Measurements from ENCODE around the gene SIL1.
"Not testable (repeated sequence)": the region's sequence is repeated elsewhere in the genome, so short reads cannot be mapped to it uniquely, and the experiment has no call there.

SIL1 gene

DNA sequence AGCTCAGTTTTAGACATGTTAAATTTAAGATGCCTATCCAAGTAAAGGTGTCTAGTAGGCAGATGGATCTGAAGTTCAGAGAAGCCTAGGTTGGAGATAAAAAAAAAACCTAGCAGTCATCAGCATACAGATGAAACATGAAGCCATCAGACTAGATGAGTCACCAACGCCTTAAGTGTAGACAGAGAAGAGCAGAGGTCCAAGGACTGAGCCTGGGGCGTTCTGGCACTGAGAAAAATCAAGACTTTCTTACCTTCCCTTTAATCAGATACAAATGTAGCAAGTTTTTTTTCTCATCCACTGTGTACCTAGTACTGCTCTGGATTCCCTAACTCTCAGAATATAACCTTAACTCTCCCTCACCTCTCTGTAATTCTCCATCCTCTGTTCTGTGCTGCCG, 97.3 kb downstream of the SIL1 start:
- no peak for DNase-seq

DNA sequence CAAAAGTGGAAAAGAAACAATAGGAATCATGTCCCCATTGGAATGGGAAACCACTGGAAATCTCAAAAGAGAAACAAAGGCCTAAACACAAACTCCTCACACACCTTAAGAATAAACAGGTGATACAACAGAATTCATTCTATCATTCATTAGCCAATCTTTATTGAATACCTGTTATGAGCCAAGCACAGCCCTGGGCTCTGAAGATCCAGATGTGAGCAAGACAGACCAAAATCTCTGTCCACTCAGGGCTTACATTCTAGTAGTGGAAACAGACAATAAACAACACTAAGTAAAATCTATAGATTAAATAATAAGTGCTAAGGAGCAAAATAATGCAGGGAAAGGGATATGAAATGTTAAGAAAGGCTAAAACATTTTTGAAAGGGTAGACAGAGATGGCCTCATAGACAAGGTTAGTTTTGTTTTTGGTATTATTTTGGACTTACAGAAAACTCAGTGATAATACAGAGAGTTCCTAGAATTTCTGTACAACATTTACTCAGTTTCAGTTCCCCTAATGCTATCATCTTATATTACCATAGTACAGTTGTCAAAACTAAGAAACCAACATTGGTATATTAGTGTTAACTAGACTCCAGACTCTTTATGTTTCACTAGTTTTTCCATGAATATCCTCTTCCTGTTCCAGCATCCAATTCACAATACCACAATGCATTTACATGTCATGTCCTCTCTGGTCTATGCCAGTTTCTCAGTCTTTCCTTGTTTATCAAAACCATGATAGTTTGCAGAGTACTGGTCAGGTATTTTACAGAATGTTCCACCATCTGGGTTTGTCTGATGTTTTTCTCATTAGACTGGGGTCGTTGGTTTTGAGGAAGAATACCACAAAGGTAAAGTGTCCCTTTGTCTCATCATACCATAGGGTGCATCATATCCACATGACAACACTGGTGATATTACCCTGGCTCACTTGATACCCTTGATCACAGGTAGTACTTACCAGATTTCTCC, 103.7 kb downstream of the SIL1 start:
- no peak for DNase-seq

DNA sequence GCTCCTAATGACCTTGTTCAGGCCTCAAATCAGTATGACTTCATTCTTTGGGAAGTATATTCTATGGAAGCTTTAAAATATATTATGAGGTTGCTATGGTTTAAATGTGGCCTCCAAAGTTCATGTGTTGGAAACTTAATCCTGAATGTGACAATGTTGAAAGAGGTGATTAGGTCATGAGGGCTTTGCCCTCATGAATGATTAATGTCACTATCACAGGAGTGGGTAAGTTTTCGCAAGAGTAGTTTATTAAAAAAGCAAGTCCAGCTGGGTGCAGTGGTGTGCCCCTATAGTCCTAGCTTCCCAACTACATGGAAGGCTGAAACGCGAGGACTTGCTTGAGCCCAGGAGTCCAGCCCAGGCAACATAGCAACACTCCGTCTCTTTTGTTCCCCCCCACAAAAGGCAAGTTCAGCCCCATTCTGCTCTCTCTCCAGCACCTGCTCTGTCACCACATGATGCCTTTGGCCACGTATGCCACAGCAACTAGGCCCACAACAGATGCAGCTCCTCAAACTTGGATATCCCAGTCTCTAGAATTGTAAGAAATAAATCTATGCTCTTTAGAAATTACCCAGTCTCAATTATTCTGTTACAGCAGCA, 105.3 kb downstream of the SIL1 start:
- no peak for DNase-seq

DNA sequence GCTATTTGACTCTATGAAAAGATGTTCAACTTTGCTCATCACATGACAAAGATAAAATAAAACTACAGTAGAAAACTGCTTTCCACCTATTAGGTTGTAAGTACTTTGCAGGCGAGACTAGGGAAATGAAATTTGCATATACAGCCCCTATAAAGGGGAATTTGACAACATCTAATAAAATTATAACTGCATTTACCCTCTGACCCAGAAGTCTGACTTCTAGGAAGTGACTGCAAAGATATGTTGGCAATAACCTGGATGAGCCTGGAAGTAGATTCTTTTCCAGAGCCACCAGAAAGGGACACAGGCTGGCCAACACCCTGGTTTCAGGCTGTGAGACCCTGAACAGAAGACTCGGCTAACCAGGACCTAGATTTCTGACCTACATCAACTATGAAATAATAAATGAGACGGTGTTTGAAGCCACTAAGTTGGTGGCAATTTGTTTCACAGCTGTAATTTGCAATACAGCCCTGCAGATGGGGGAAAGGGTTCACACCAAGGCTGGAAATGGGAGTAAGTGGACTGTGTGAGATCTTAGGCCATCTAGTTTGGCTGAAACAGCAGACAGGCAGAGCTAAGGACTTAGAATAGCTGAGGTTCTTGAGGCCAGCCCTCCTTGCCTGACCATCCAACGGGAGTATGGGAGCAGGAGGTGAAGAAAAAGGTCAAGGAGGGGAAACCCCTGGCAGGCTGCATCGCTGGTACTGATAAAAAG, 106.6 kb downstream of the SIL1 start:
- DNase-seq = no peak

DNA sequence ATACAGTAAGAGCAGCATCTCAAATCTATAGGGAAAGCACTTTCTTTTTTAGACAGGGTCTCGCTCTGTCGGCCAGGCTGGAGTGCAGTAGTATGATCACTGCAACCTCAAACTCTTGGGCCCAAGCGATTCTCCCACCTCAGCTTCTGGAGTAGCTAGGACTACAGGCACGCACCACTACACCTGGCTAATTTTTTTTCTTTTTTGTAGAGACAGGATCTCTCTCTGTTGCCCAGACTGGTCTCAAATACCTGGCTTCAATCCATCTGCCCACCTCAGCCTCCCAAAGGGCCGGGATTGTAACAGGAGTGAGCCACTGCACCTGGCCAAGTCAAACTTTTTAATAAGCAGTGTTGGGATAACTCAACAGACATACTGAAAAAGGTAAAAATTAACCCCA, 107.6 kb downstream of the SIL1 start:
- DNase-seq = no peak

DNA sequence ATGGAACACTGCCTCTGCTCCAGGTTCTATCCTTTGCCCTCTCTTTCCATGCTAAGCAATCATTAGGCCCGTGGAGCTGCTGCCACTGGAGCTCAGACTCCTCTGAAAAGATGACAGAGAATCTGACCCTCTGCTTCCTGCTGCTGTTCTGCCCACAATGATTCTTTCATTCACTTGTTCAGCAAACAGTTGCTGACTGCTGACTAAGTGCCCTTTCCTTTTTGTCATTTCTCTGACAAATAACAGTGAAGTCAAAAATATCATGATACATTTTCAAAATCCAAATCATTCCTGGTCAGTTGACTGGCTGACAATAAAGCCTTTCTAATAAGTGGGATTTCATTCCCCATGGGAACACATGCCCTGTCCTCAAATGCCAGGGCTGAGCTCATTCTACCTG, 110.1 kb downstream of the SIL1 start:
- DNase-seq = no peak

DNA sequence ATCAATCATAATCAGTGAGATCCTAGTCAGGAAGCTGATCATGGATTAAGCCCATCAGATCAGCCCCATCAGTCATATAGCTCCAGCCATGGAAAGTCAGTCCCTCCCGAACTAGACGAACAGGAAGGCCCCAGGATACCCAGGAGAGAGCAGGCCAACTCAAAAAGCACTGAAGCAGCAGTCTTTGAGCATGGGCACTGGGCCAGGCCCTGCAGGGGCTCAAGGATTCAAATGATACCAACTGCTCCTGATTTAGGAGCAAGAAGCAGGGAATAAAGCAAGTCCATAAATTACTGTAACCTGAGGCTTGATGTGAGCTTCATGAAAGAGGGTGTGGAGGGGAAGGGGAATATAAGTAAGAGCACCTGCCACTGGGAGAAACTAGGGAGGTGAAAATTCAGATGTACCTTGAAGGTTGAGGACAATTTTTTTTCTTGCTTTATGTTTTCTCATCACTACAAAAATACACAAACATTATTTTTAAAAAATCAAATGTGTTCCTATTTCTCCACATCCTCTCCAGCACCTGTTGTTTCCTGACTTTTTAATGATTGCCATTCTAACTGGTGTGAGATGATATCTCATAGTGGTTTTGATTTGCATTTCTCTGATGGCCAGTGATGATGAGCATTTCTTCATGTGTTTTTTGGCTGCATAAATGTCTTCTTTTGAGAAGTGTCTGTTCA, 115.2 kb downstream of the SIL1 start:
- DNase-seq = no peak

DNA sequence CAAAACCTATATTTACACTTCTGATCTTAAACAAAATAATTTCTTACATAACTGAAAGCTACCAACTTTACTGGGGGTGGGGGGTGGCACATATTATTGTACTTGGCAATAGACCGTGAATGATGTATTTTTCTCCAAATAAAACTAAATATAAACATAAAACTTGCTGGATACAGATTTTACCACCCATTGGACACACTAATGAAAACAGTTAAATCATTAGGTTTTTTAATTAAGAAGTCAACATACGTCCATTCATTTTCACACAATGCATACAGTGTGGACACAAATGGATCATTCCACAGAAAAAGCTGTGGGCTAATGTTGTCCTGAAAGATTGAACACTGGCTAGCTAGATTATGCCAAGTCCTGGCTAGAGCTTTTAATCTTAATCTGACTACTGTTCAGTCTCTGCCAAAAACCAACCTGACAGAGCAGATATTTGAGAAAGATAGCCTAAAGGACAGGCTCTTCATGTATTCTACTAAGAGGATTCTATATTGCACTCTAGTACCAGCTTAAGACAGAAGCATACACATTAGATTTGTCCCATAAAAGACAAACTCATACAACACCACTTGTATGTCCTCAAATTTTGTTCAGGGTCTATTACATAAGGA, 118.1 kb downstream of the SIL1 start:
- no peak for DNase-seq

DNA sequence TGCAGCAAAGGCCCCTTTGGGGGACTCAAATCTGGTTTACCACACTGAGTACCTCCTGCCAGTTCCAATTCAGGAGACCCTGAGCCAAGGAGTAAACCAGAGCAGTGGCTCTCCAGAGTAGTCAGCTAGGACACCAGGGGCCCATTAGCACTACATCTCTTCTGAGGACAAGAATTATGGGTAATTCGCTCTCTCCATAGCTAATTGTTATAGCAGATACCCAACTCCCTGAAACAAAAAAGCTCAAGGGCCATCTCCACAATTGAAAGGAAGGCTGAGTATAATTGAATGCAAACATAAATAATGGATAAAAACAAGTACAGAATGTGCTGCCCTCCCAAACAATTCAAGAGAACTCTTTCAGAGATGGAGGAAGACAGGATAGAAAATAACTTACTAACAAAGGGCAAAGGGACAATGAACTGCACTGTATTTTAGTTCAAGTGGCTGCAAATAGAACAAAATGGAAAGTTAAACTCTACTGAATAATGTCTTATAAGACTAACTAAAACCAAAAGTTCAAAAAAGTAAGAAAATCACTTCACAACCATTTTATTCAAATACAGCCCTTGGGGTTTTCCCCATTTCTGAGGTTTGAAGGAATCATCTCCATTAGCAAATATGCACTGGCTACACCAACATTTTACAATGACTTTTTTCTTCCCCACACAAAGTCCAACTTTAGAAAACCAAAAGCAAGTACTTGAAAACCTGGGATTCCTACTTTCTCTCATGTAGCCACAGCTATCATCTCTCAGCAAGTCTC, 118.8 kb downstream of the SIL1 start:
- DNase-seq = no peak

DNA sequence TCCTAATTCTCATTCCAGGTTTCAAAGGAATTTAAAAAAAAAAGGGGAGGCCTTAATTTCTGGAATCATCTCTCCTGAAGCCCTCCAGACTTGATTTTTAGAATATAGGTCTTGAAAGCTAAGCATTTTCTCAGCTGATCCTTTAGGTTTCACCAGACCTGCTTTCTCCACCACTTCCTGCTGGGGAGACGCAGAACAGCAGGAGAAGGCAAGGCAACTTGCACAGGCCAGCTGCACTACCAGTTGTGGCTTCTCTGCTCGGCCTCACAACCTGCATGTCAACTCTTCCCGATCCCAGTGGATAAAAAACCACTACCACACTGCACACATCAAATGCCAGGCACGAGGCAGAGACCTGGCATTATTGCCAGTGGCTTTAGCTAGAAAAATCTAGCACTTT, 119.8 kb downstream of the SIL1 start:
- DNase-seq = no peak

DNA sequence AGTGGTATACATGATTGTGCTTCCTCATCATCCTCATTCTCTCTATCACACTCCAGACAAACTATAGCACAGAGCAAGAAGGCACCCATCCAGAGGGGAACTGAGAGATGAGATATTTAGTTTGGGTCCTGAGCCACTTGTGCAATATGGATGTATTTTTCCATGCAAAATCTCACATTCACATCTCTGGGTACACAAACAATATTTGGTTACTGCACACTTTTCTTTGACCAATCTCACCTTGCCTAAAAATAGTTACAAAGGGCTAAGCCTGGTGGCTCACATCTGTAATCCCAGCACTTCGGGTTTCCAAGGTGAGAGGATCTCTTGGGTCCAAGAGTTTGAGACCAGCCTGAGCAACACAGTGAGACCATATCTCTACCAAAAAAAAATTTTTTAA, 120.3 kb downstream of the SIL1 start:
- DNase-seq = no peak

DNA sequence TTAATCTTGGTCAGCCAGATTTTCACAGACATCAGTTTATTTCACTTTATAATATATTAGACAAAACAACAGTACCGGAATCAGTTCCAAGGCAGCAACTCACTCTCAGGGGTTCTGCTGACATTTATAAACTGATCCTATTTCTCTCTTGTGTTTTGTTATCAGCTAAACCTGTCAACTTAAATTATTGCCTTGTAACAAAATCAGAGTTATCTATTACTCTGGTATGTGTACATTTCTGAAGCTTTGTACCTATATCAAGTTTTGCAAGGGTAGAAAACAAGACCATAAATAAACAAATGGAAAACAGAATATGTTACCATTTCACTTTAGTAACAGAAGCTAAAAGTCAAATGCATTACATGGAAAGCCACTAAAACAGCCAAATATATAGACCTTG, 122.1 kb downstream of the SIL1 start:
- DNase-seq = no peak

DNA sequence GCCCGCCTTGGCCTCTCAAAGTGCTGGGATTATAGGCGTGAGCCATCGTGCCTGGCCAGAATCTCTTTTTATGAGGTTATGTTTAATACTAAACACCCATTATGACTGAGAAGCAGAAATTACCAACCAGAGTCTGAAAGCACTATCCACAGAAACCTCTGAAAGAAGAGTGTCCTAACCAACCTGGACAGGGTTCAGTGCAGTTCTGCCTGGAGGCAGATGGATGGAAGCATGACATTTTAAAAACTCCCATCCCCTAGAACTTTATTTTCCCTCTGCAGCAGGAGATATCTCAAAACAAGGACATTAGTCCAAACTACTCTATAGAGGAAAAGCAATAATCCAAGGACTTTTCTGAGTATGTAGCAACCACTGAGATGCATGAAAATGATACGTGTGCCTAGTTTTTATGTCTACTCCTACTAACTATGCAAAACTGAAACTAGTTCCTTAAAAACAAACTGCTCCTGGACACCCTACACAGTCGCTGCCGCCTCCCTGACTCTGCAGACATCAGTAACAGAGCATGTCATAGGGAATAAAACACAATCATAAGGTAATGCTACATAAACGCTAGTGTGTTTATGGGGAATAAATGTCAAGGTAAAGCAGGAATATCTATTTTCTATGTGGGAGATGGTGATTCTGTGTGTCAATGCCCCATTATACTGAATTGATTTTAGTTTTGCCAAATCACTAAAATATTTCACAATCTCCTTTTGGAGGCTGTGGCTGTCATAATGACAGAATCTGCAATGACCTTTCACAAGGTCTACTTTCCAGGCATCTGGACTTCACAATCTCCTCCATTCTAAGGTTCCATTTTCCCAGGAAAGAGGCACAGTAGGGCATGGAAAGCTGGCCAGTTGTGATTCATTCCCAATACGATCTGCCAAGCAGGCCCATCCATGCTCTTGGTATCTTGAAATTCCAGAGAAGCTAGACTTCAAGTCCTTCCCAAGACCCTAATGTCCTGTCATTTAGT, 122.8 kb downstream of the SIL1 start:
- DNase-seq = no peak

DNA sequence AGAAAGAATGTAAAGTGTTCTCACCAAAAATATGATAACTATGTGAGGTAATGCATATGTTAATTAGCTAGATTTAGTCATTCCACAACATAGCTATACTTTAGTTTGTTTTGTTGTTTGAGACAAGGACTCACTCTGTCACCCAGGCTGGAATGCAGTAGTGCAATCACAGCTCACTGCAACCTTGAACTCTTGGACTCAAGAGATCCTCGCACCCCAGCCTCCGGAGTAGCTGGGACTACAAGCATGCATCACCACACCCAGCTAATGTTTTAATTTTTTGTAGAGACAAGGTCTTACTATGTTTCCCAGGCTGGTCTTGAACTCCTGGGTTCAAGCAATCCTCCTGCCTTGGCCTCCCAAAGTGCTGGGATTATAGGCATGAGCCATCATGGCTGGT, 124.2 kb downstream of the SIL1 start:
- DNase-seq = not testable (repeated sequence)

DNA sequence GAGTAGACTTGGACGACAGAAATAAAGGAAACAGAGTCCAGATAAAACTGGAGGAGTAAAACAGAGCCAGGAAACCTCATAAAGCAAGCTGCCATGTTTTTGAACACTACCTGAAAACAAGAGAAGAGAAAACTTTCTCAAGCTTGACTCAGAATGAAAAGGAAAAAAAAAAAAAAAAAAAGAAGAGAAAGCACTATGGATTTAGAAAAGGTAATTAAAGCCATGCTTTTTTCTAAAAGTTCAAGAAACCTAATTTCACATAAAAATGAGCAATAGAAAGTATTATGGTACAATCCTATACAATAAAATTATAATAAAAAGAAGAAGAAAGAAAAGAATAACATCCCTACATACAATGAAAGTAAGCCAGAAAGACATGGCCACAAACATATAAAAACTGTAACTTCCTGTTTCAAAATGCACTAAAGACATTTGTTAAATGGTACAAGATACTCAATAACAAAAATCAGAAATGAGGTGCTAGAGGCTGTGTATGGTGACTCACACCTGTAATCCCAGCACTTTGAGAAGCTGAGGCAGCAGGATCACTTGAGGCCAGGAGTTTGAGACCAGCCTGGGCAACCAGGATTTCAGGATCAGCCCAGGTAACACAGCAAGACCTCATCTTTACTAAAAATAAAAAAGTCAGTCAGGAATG, 129.5 kb downstream of the SIL1 start:
- DNase-seq = no peak

DNA sequence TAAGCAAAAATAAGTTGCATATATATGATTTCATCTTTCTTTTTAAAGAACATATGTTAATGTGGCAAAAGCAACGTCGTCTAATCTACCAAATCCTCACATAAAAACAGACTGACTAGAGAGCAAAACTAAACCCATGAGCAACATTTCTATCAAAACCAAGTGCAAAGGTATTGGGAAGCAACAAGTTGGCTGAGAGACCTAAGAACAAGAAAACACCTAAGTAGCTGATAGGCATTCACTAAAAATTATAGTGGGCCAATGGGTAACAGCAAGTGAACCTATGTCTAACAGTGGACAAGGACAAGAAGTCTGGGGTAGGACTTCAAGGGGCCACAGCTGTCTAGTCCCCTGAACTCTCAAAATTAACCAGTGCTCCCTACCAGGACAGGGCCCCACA, 130.1 kb downstream of the SIL1 start:
- DNase-seq = no peak

DNA sequence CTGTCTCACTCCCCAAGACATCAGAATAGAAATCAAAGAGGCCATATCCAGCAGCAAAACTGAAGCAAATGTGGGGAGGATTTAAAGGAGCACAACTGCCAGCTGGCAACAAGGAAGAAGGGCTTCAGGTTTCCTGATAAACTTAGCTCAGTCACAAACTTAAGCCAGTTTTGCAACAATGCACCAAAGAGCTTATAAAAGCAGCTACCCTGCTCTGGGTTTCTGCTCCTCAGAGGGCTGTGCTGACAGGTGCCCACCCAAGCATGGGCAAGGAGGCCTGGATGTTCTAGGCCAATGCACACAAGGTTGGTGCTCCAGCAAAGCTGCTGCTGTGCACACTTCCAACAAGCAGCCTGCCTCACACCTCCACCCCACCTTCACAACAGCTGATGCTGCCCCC, 132.9 kb downstream of the SIL1 start:
- DNase-seq = no peak

DNA sequence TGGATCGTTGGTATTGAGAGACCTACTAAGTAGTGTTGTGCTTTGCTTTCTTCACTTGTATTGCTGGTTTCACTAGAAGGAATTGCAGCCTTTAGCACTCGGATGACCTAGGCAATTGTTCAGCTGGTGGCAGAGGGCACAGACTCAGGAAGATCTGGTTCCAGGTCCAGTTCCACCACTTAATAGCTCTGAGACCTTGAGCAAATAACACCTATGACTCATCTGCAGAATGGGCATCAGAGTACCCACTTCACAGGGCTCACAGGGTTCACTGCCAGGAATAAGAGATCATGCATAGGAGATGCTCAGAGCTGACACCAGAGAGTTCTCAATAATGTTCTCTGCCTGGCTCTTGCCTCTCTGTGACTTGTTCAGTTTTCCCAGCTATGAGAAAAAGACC, 133.6 kb downstream of the SIL1 start:
- no peak for DNase-seq

DNA sequence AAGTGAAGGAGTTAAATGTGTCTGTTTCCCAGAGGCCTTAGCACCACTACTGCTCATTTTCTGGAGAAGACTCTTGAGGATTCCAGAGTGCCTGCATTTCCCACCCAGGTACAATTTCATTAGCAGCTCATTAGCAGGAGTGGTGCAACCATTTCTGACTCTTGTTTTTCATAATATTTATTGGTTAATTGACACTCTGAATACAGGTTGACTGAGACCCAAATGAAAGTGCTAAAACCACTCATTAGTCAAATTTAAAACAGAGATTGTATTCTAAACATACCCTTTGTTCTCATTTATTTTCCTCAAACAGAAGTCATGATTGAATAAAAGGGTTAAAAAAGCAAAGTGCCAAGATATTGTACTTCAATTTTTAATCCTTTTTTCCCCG, 134.5 kb downstream of the SIL1 start:
- DNase-seq = no peak
